NCI-H345 (cell line): ENCODE data around the gene PIK3CB.
"Not testable (repeated sequence)": the region's sequence is repeated elsewhere in the genome, so short reads cannot be mapped to it uniquely, and the experiment has no call there.

Source experiments
- DNase-seq: peaks from one replicate; lab custom pipeline; 2025; lab: John Stamatoyannopoulos, UW

Gene PIK3CB

DNA sequence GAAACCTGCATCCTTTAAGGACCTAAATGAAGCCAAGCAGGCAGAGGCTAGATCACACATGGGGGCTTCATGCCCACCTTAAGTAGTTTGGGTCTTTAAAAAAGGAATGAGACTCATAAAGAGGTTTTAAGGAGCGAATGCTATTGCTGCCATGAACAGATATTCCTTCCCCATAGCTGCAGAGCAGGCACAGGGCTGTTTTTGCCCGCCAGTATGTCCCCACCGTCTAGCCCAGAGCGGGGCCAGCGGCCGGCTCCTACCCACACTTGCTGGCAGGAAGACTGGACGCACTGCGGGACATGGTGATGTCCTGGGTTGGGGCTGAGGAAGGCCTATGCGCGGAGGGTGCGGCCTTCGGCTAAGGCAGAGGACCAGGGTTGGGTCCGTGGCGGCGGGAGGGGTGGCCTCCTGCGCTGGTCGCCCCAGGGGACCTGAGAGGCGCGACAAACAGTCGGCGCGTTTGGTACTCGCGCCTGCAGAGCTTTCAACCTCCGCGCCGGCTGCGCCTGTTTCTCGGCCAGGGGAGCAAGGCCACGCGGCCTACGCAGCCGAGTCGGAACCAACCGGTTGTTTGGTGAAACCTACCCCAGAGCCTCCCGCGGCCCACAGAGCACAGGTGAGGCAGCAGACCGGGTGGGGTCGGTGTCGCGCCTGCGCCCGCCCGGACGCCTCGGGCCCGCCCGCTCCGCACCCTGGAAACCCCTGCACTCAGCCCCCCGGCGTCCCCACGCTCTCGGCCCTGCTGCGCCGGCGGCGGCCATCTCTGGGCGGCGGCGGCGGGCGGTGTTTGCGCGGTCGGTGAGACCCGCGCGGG, 226.2 kb downstream of the PIK3CB start, which contains the start of gene FAIM:
Gene FAIM (plus strand): TSS at position 450 of the 814 bp plus-strand sequence. CDS start 10,956 bp downstream, outside the sequence.
- peak; percentile 56 for DNase-seq

GRCh38 chr3:138604106-138604595, 230.6 kb downstream of the PIK3CB start:
- not testable (repeated sequence) for DNase-seq
